ENCODE results near the gene STAB2. TPM values are rescaled to one million over a fixed set of nuclear protein-coding genes. Genes with fewer than 3 reads are reported as not detected.

The STAB2 gene
- total RNA-seq, 2 donors from 2014 or later = not detected

DNA sequence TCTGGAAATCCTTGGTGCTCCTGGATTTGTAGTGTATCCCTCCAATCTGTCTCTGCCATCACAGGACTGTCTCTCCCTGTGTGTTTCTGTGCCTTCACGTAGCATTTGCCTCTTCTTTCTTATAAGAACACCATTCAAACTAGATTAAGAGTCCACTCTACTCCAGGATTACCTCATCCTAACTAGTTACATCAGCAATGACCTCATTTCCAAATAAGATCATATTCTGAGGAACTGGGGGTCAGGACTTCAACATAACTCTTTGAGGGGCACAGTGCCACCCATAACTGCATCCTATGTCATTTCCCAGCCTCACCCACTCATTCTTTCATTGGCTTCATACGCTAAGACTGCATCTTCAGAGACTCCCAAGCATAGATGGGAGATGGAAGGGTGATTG is 147.8 kb downstream of the STAB2 start:
- Mint-ChIP-seq H3K36me3 (ENCODE audit: low read depth) (no peaks in the 10 kb centered on the region), H3K4me3 (no peak overlapping the region), H3K9me3 (peaks cover 8% of the 10 kb centered on the region), H3K27ac (no peak overlapping the region), H3K4me1 (no peaks in the 10 kb centered on the region), H3K27me3 (ENCODE audit: insufficient read depth) (peaks cover 14% of the 10 kb centered on the region)
- H3K27ac ChIP-seq (ENCODE audit: low read depth, low read length) = no peak overlapping the region
- no peak overlapping the region for H3K9ac ChIP-seq (ENCODE audit: extremely low read depth, low read length, poor library complexity, severe bottlenecking)
- TF ChIP-seq, protein P1, sequence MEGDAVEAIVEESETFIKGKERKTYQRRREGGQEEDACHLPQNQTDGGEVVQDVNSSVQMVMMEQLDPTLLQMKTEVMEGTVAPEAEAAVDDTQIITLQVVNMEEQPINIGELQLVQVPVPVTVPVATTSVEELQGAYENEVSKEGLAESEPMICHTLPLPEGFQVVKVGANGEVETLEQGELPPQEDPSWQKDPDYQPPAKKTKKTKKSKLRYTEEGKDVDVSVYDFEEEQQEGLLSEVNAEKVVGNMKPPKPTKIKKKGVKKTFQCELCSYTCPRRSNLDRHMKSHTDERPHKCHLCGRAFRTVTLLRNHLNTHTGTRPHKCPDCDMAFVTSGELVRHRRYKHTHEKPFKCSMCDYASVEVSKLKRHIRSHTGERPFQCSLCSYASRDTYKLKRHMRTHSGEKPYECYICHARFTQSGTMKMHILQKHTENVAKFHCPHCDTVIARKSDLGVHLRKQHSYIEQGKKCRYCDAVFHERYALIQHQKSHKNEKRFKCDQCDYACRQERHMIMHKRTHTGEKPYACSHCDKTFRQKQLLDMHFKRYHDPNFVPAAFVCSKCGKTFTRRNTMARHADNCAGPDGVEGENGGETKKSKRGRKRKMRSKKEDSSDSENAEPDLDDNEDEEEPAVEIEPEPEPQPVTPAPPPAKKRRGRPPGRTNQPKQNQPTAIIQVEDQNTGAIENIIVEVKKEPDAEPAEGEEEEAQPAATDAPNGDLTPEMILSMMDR (conservative IDR thresholded peaks at IDR 0.05) = no peak
- no peaks in the 10 kb centered on the region for H3K4me1 ChIP-seq (ENCODE audit: control insufficient read depth, insufficient read depth, low read length)
- H3K36me3 ChIP-seq (ENCODE audit: control insufficient read depth, insufficient read depth, low read length) = no peaks in the 10 kb centered on the region
- H3K9me3 ChIP-seq (ENCODE audit: control insufficient read depth, low read length) = peaks cover 9% of the 10 kb centered on the region
- peaks cover 27% of the 10 kb centered on the region for H3K27me3 ChIP-seq (ENCODE audit: control insufficient read depth, insufficient read depth, low read length, poor library complexity, severe bottlenecking)
- no peak overlapping the region for H3K4me3 ChIP-seq (ENCODE audit: low read length)
- no peak for DNase-seq
- WGBS, 2 experiments (ENCODE audit: insufficient coverage in 1 of 2, insufficient read length in 1 of 2) = 75 to 77% methylated on average over 1 to 2 of the region's 2 CpGs

DNA sequence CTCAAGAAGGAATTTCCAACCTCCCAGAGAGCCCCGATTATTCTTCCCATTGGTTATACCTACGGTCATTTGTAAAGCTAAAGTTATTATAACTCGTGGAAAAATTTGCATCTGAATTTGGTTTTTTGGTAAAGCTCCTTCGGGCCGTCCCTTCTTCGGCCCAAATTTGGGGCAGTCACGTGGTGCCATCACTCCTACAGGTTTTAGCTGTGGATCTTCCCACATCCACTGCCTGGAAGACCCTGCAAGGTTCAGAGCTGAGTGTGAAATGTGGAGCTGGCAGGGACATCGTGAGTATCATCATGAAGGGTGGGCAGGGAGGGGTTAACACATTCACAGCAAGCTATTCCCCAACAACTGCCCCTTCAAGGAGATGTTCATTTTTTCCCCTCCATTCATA is 148.2 kb downstream of the STAB2 start:
- TF ChIP-seq, protein P1 (conservative IDR thresholded peaks at IDR 0.05) = no peak

DNA sequence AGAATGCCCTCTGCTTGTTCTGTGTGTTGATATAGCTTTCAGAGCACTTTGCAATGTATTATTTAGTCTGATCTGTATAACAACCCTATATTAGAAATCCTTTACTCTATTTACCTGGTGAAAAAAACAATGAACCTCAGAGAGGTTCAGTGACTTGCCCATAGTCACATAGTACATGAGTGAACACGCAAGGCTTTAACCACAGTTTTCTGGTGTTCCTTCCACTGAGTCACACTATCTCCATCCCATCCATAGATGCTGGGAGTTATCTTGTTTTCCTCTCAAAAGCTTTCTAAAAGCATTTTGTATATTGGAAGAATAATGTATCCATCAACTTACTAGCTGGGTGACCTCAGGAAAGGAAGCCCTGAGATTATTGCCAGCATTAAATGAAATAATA is 149.5 kb downstream of the STAB2 start:
- TF ChIP-seq, protein P1 (conservative IDR thresholded peaks at IDR 0.05) = no peak
- peaks cover 33% of the 10 kb centered on the region for H3K27me3 ChIP-seq (ENCODE audit: control insufficient read depth, insufficient read depth, low read length, poor library complexity, severe bottlenecking)
- H3K4me1 ChIP-seq (ENCODE audit: control insufficient read depth, insufficient read depth, low read length) = no peaks in the 10 kb centered on the region
- H3K36me3 Mint-ChIP-seq (ENCODE audit: low read depth) = no peaks in the 10 kb centered on the region
- H3K4me3 Mint-ChIP-seq = no peak overlapping the region
- H3K9me3 ChIP-seq (ENCODE audit: control insufficient read depth, low read length) = peaks cover under 1% of the 10 kb centered on the region
- no peak overlapping the region for H3K27ac Mint-ChIP-seq
- H3K4me3 ChIP-seq (ENCODE audit: low read length) = no peak overlapping the region
- DNase-seq = no peak
- H3K27me3 Mint-ChIP-seq (ENCODE audit: insufficient read depth) = peaks cover 14% of the 10 kb centered on the region
- peaks cover 3% of the 10 kb centered on the region for H3K9me3 Mint-ChIP-seq
- WGBS, 2 experiments (ENCODE audit: insufficient coverage in 1 of 2, insufficient read length in 1 of 2) = 100% methylated on average over 1 of the region's 1 CpG; no CpG with 5 or more reads in 1 of the 2 experiments
- H3K4me1 Mint-ChIP-seq = no peaks in the 10 kb centered on the region
- H3K9ac ChIP-seq (ENCODE audit: extremely low read depth, low read length, poor library complexity, severe bottlenecking) = no peak overlapping the region
- no peak overlapping the region for H3K27ac ChIP-seq (ENCODE audit: low read depth, low read length)
- no peaks in the 10 kb centered on the region for H3K36me3 ChIP-seq (ENCODE audit: control insufficient read depth, insufficient read depth, low read length)

More for the DNA sequence above, 148.2 kb downstream of the STAB2 start:
- Mint-ChIP-seq H3K9me3 (peaks cover 8% of the 10 kb centered on the region), H3K27me3 (ENCODE audit: insufficient read depth) (peaks cover 14% of the 10 kb centered on the region), H3K27ac (no peak overlapping the region), H3K36me3 (ENCODE audit: low read depth) (no peaks in the 10 kb centered on the region), H3K4me1 (no peaks in the 10 kb centered on the region), H3K4me3 (no peak overlapping the region)
- no peak overlapping the region for H3K4me3 ChIP-seq (ENCODE audit: low read length)
- no peaks in the 10 kb centered on the region for H3K4me1 ChIP-seq (ENCODE audit: control insufficient read depth, insufficient read depth, low read length)
- H3K27me3 ChIP-seq (ENCODE audit: control insufficient read depth, insufficient read depth, low read length, poor library complexity, severe bottlenecking) = peaks cover 27% of the 10 kb centered on the region
- no peaks in the 10 kb centered on the region for H3K36me3 ChIP-seq (ENCODE audit: control insufficient read depth, insufficient read depth, low read length)
- DNase-seq = no peak
- H3K9ac ChIP-seq (ENCODE audit: extremely low read depth, low read length, poor library complexity, severe bottlenecking) = no peak overlapping the region
- H3K9me3 ChIP-seq (ENCODE audit: control insufficient read depth, low read length) = peaks cover 9% of the 10 kb centered on the region
- no peak overlapping the region for H3K27ac ChIP-seq (ENCODE audit: low read depth, low read length)
- 83 to 95% methylated on average over 5 to 8 of the region's 8 CpGs for WGBS, 2 experiments (ENCODE audit: insufficient coverage in 1 of 2, insufficient read length in 1 of 2)

Data from endodermal cell (in vitro differentiated cells).